GM12892 (cell line): ENCODE data around the gene PEX11G.

Experiments
- POLR2A ChIP-seq: IDR thresholded peaks from 2 replicates; pipeline ENCODE4 v1.6.1; 2011; ENCODE audit warnings: low read depth, low read length, control low read depth
- POLR2AphosphoS5 ChIP-seq: IDR thresholded peaks from 2 replicates; pipeline ENCODE4 v1.6.1; 2011; ENCODE audit warnings: low read depth, low read length, control low read depth
- TAF1 ChIP-seq: IDR thresholded peaks from 2 replicates; pipeline ENCODE4 v1.6.1; 2011; ENCODE audit warnings: low read depth, mild to moderate bottlenecking, control low read depth, low read length, borderline replicate concordance

GRCh38 chr19:7512400-7512851 is 23.6 kb upstream of the PEX11G start:
- TF ChIP-seq POLR2A (no peak), POLR2AphosphoS5 (no peak), TAF1 (no peak)
